H1 (cell line): ENCODE results near the gene PHF13. TPM values are rescaled to one million over a fixed set of nuclear protein-coding genes. Genes with fewer than 3 reads are reported as not detected.
A peak's percentile ranks its signal among the peaks of the same experiment; 100 is the strongest.

Experiments
- CTCF ChIA-PET: fragments of 300-600 bp; sonication (Branson Sonifier 250); formaldehyde crosslinking; loops from one replicate; lab custom pipeline; 2021; ENCODE audit not compliant: partially characterized antibody; lab: Charles Lee
- POLR2A ChIA-PET: fragments of 300-600 bp; sonication (Branson Sonifier 250); formaldehyde crosslinking; loops from one replicate; lab custom pipeline; 2021; ENCODE audit warnings: inconsistent platforms; ENCODE audit not compliant: partially characterized antibody; lab: Charles Lee
- DNase-seq, 2 experiments: peaks; one replicate each; pipeline versions ENCODE4 v3.0.0 to v3.0.0-alpha.2; 2010 to 2022; ENCODE audit warnings: low spot score in 2 of 2, low read depth in 1 of 2, mixed read lengths in 1 of 2
- FAIRE-seq: peaks from 2 replicates; lab custom pipeline; 2011; peaks lifted over from hg19 to GRCh38; lab: Jason Lieb, UNC
- H2AFZ ChIP-seq: 2 replicates; pipeline ENCODE4 v1.8.1; 2012; ENCODE audit warnings: low read length, inconsistent platforms
- H2AK5ac ChIP-seq: 2 replicates; pipeline ENCODE4 v1.6.1; 2013; ENCODE audit warnings: low read depth, low read length
- H2BK120ac ChIP-seq: replicated peaks from 2 replicates; pipeline ENCODE3; 2013; ENCODE audit warnings: low read depth, low read length, inconsistent platforms
- H2BK12ac ChIP-seq: 2 replicates; pipeline ENCODE4 v1.6.1; 2013; ENCODE audit warnings: low read depth, low read length
- H2BK15ac ChIP-seq: 2 replicates; pipeline ENCODE4 v1.6.1; 2013; ENCODE audit warnings: low read length
- H2BK20ac ChIP-seq: 2 replicates; pipeline ENCODE4 v1.6.1; 2013; ENCODE audit warnings: low read length
- H2BK5ac ChIP-seq: 2 replicates; pipeline ENCODE4 v1.6.1; 2013; ENCODE audit warnings: low read depth, low read length
- H3K14ac ChIP-seq: 2 replicates; pipeline ENCODE4 v1.6.1; 2013; ENCODE audit warnings: inconsistent platforms; ENCODE audit not compliant: insufficient read length
- H3K18ac ChIP-seq: 2 replicates; pipeline ENCODE4 v1.6.1; 2013; ENCODE audit warnings: low read length; ENCODE audit errors: extremely low read depth
- H3K23ac ChIP-seq: 2 replicates; pipeline ENCODE4 v1.6.1; 2013; ENCODE audit warnings: inconsistent platforms; ENCODE audit not compliant: insufficient read length
- H3K23me2 ChIP-seq: 2 replicates; pipeline ENCODE4 v1.6.1; 2013; ENCODE audit warnings: low read depth, low read length
- H3K27ac ChIP-seq: 2 replicates; pipeline ENCODE4 v1.6.1; 2011; ENCODE audit warnings: low read depth, low read length, inconsistent platforms
- H3K27me3 ChIP-seq, 4 experiments: replicated peaks in 1 of 4; 1 replicate in 1 of 4; 2 replicates in 3 of 4; pipeline versions ENCODE4 v1.6.1 to v1.8.1; 2011 to 2013; ENCODE audit warnings: low read length in 3 of 4, mild to moderate bottlenecking in 3 of 4, inconsistent platforms in 2 of 4, mixed read lengths in 2 of 4, moderate library complexity in 1 of 4; ENCODE audit not compliant: control insufficient read depth in 3 of 4, insufficient read depth in 3 of 4; ENCODE audit errors: extremely low read depth in 1 of 4
- H3K36me3 ChIP-seq, 4 experiments: 2 replicates each; pipeline versions ENCODE4 v1.6.1 to v1.8.1; 2011 to 2013; ENCODE audit warnings: mild to moderate bottlenecking in 4 of 4, low read length in 3 of 4, moderate library complexity in 2 of 4, control low read depth in 1 of 4, inconsistent platforms in 1 of 4; ENCODE audit not compliant: insufficient read depth in 4 of 4, control insufficient read depth in 2 of 4
- H3K4ac ChIP-seq: replicated peaks from 2 replicates; pipeline ENCODE3; 2013; ENCODE audit warnings: low read length, low read depth, mixed read lengths, inconsistent platforms; ENCODE audit not compliant: insufficient read length
- H3K4me1 ChIP-seq, 4 experiments: replicated peaks in 1 of 4; 1 replicate in 1 of 4; 2 replicates in 3 of 4; pipeline versions ENCODE4 v1.6.1 to v1.8.1; 2011 to 2013; ENCODE audit warnings: low read length in 3 of 4, inconsistent platforms in 2 of 4, mixed read lengths in 1 of 4; ENCODE audit not compliant: insufficient read depth in 4 of 4, control insufficient read depth in 3 of 4
- H3K4me2 ChIP-seq, 2 experiments: 2 replicates each; pipeline versions ENCODE4 v1.6.1 to v1.8.1; 2011 to 2013; ENCODE audit warnings: low read depth in 2 of 2, low read length in 2 of 2, control low read depth in 1 of 2, inconsistent platforms in 1 of 2, mild to moderate bottlenecking in 1 of 2; ENCODE audit not compliant: insufficient read depth in 1 of 2
- H3K4me3 ChIP-seq, 4 experiments: fragments of 200-600, 300-600 bp in 1 of 4; sonication (generic), shearing (Covaris generic), sonication (Bioruptor Twin) in 1 of 4; 2 replicates each; pipeline versions ENCODE4 v1.5.1 to v1.8.1; 2011 to 2016; ENCODE audit warnings: low read length in 4 of 4, low read depth in 3 of 4, control low read depth in 2 of 4, inconsistent platforms in 2 of 4, mild to moderate bottlenecking in 2 of 4, mixed read lengths in 1 of 4, moderate library complexity in 1 of 4; ENCODE audit not compliant: insufficient read depth in 2 of 4; ENCODE audit errors: extremely low read depth in 1 of 4
- H3K56ac ChIP-seq: replicated peaks from 2 replicates; pipeline ENCODE3; 2013; ENCODE audit warnings: low read depth, mild to moderate bottlenecking, mixed read lengths, low read length, inconsistent platforms; ENCODE audit not compliant: insufficient read length
- H3K79me1 ChIP-seq: 2 replicates; pipeline ENCODE4 v1.6.1; 2013; ENCODE audit warnings: low read depth, low read length, control low read depth
- H3K79me2 ChIP-seq, 2 experiments: 2 replicates each; pipeline versions ENCODE4 v1.6.1 to v1.8.1; 2012 to 2013; ENCODE audit warnings: low read length in 2 of 2, mild to moderate bottlenecking in 2 of 2, inconsistent platforms in 1 of 2; ENCODE audit not compliant: insufficient read depth in 2 of 2, control insufficient read depth in 1 of 2
- H3K9ac ChIP-seq, 4 experiments: replicated peaks in 1 of 4; 1 replicate in 1 of 4; 2 replicates in 3 of 4; pipeline versions ENCODE4 v1.6.1 to v1.8.1; 2011 to 2013; ENCODE audit warnings: low read depth in 3 of 4, low read length in 3 of 4, control low read depth in 2 of 4, mild to moderate bottlenecking in 2 of 4, moderate library complexity in 2 of 4, inconsistent platforms in 1 of 4; ENCODE audit errors: extremely low read depth in 1 of 4
- H3K9me3 ChIP-seq, 2 experiments: 2 replicates each; pipeline versions ENCODE4 v1.6.1 to v1.8.1; 2012 to 2013; ENCODE audit warnings: mild to moderate bottlenecking in 2 of 2, moderate library complexity in 2 of 2, control low read depth in 1 of 2, inconsistent platforms in 1 of 2, low read depth in 1 of 2, low read length in 1 of 2, mixed read lengths in 1 of 2; ENCODE audit not compliant: insufficient read depth in 2 of 2
- H4K20me1 ChIP-seq, 2 experiments: replicated peaks in 1 of 2; 2 replicates each; pipeline versions ENCODE3 to v1.8.1; 2011 to 2013; ENCODE audit warnings: inconsistent platforms in 2 of 2, low read length in 2 of 2, mild to moderate bottlenecking in 1 of 2; ENCODE audit not compliant: insufficient read depth in 2 of 2, control insufficient read depth in 1 of 2
- H4K5ac ChIP-seq: 2 replicates; pipeline ENCODE4 v1.6.1; 2013; ENCODE audit warnings: low read length, low read depth, mixed read lengths, inconsistent platforms; ENCODE audit not compliant: insufficient read length
- H4K8ac ChIP-seq: 2 replicates; pipeline ENCODE4 v1.8.0; 2013; ENCODE audit warnings: mild to moderate bottlenecking, moderate library complexity, low read length, inconsistent platforms; ENCODE audit not compliant: insufficient read depth; ENCODE audit errors: extremely low read depth
- H4K91ac ChIP-seq: replicated peaks from 2 replicates; pipeline ENCODE3; 2013; ENCODE audit warnings: low read length, mixed read lengths, inconsistent platforms; ENCODE audit not compliant: insufficient read length
- CHD1 ChIP-seq: IDR thresholded peaks from 2 replicates; pipeline ENCODE4 v1.6.1; 2012; ENCODE audit warnings: low read depth, low read length, improper control_type of control experiment
- EZH2 ChIP-seq: fragments of 200-600 bp; sonication (generic); IDR thresholded peaks from 2 replicates; pipeline ENCODE4 v1.7.1; 2012; ENCODE audit warnings: low read depth, mild to moderate bottlenecking, moderate library complexity, low read length, inconsistent platforms; ENCODE audit not compliant: severe bottlenecking
- JUND ChIP-seq: IDR thresholded peaks from 2 replicates; pipeline ENCODE4 v1.6.1; 2011; ENCODE audit warnings: mild to moderate bottlenecking, improper control_type of control experiment, low read length
- POLR2A ChIP-seq, 2 experiments: IDR thresholded peaks; 1 replicate in 1 of 2; 2 replicates in 1 of 2; pipeline ENCODE4 v1.6.1; 2011; ENCODE audit warnings: low read depth in 2 of 2, low read length in 2 of 2, mild to moderate bottlenecking in 2 of 2; ENCODE audit errors: control extremely low read depth in 1 of 2
- POLR2AphosphoS5 ChIP-seq: IDR thresholded peaks from 2 replicates; pipeline ENCODE4 v1.6.1; 2011; ENCODE audit warnings: low read depth, low read length
- POU5F1 ChIP-seq: IDR thresholded peaks from 2 replicates; pipeline ENCODE4 v1.6.1; 2011; ENCODE audit warnings: low read depth, mild to moderate bottlenecking, low read length, moderate library complexity
- TBP ChIP-seq: IDR thresholded peaks from 2 replicates; pipeline ENCODE4 v1.6.1; 2011; ENCODE audit warnings: low read depth, low read length, improper control_type of control experiment
- TEAD4 ChIP-seq: IDR thresholded peaks from 2 replicates; pipeline ENCODE4 v1.6.1; 2012; ENCODE audit warnings: low read depth, low read length, inconsistent platforms, mixed read lengths
- WGBS, 2 experiments: shearing (Covaris generic) in 1 of 2; methylation state at CpG; one replicate each; pipeline versions ENCODE4 v1.1.6 to v1.1.7; 2013 to 2015; ENCODE audit warnings: low lambda C conversion rate in 2 of 2, mixed read lengths in 2 of 2, inconsistent platforms in 1 of 2, low coverage in 1 of 2, missing lambda C conversion rate in 1 of 2; ENCODE audit not compliant: insufficient replicate concordance in 2 of 2, insufficient coverage in 1 of 2, insufficient read length in 1 of 2; ENCODE audit errors: extremely low coverage in 1 of 2, missing lambda C conversion rate in 1 of 2; 5-methylcytosine and 5-hydroxymethylcytosine counted together
- polyA plus RNA-seq, 7 experiments: library from polyadenylated mRNA; depleted of rRNA in 3 of 7; stranded (reverse) in 5 of 7; unstranded in 2 of 7; fragments of >200 nt in 5 of 7; fragments of 200-250 nt in 2 of 7; gene quantifications; 1 replicate in 5 of 7; 2 replicates in 1 of 7; 4 replicates in 1 of 7; pipeline versions ENCODE4 v1.2.1 to v1.2.3, GENCODE V29; 2011 to 2013; ENCODE audit warnings: missing spikeins in 2 of 7, mixed read lengths in 2 of 7
- total RNA-seq: library from RNA; stranded (reverse); fragmentation: NEBNext Ultra II Directional; extraction: Animal tissue kit (Norgen Biotek cat#: 25700); gene quantifications from 2 replicates; pipeline ENCODE4 v1.2.1, GENCODE V29; 2021
- TF ChIP-seq, protein P1 (sequence below): IDR thresholded peaks from 2 replicates; pipeline ENCODE4 v1.6.1; 2012; ENCODE audit warnings: inconsistent platforms

Gene PHF13
- total and polyA plus RNA-seq, 2 of the 8 experiments (the other 6 are each of a cell fraction or from before 2014, with no cell fraction given): 11.7 to 39.6 TPM

DNA sequence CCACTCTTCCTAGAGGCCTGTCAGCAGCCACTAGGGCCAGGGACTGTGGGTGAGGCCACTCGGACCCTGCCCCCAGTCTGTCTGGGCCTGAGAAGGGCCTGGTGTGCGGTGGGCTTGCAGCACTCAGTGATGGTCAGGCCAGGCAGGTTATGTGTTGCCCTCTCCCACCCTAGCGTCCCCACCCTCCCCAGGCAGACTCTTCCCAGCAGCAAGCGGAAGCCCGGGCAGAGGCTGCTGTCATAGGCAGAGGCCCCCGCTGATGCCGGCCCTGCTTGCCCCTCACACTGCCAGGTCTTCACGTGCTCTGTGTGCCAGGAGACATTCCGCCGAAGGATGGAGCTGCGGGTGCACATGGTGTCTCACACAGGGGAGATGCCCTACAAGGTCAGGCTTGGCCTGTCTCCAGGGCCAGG, 27.1 kb upstream of the PHF13 start:
- peaks cover 4% of the 10 kb centered on the region for H3K79me1 ChIP-seq
- CTCF ChIA-PET: interaction anchor here (1.8 to 2.1 kb wide), 2 partner anchors 32 to 46 kb away, joined by 6 to 7 read pairs; partner anchors contain the start of genes NOL9 and TAS1R1
- POLR2A ChIA-PET: interaction anchor here (1.3 to 17.4 kb wide), 5 partner anchors 8 to 48 kb away, joined by 4 to 196 read pairs (median 4); partner anchors contain the start of genes KLHL21, NOL9, TAS1R1 and THAP3
- peaks cover 2 to 30% of the 10 kb centered on the region in 2 experiments for H4K20me1 ChIP-seq
- no peak overlapping the region for H3K4ac ChIP-seq
- no peak overlapping the region for H4K91ac ChIP-seq
- H3K23me2 ChIP-seq: no peaks in the 10 kb centered on the region
- no peak overlapping the region for H2AFZ ChIP-seq
- H3K4me1 ChIP-seq: no peaks in the 10 kb centered on the region; a peak in 1 of 7 replicates
- peaks cover 0 to 27% (median 4%) of the 10 kb centered on the region in 4 experiments; a peak in 6 of 8 replicates for H3K36me3 ChIP-seq
- FAIRE-seq (no peak), DNase-seq (no peak)
- no peak overlapping the region for H3K18ac ChIP-seq
- H3K4me2 ChIP-seq: no peak overlapping the region
- no peak overlapping the region for H2BK15ac ChIP-seq
- no peak overlapping the region; the same call in 1 of the 2 replicates for H2BK5ac ChIP-seq
- H2BK20ac ChIP-seq: no peak overlapping the region
- H4K5ac ChIP-seq: no peak overlapping the region
- no peak overlapping the region for H2BK120ac ChIP-seq
- no peak overlapping the region for H3K23ac ChIP-seq
- peaks cover 0 to 5% of the 10 kb centered on the region in 2 experiments; a peak in 1 of 4 replicates for H3K79me2 ChIP-seq
- H3K27me3 ChIP-seq: no peaks in the 10 kb centered on the region
- H3K27ac ChIP-seq: no peak overlapping the region
- no peak overlapping the region for H3K14ac ChIP-seq
- no peak overlapping the region for H2AK5ac ChIP-seq
- H2BK12ac ChIP-seq: no peak overlapping the region
- H4K8ac ChIP-seq: 0 out of 2 replicates have a peak overlapping the region, but pooled peaks have one; percentile 51
- H3K9me3 ChIP-seq: no peaks in the 10 kb centered on the region
- H3K56ac ChIP-seq: no peak overlapping the region
- WGBS, 2 experiments: 86% methylated on average over 6 of the region's 11 CpGs; no CpG with 5 or more reads in 1 of the 2 experiments
- H3K9ac ChIP-seq: no peak overlapping the region
- TF ChIP-seq POU5F1 (no peak), POLR2A (IDR thresholded peaks at IDR 0.05; ENCODE audit: control extremely low read depth in 1 of 2, low read depth in 2 of 2, low read length in 2 of 2) (no peak; a peak in 1 of 3 replicates), TEAD4 (no peak), TBP (no peak), JUND (no peak), POLR2AphosphoS5 (no peak), EZH2 (no peak), CHD1 (no peak)
- TF ChIP-seq, protein P1, sequence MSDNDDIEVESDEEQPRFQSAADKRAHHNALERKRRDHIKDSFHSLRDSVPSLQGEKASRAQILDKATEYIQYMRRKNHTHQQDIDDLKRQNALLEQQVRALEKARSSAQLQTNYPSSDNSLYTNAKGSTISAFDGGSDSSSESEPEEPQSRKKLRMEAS: no peak
- H3K4me3 ChIP-seq: no peak overlapping the region
